Endothelial cell of umbilical vein (primary cell): ENCODE results near the gene MYH11.

ENCODE experiments used
- EZH2 ChIP-seq: IDR thresholded peaks from 2 replicates; pipeline ENCODE4 v1.6.1; 2012; ENCODE audit warnings: borderline replicate concordance, low read depth, mild to moderate bottlenecking, moderate library complexity, low read length, inconsistent platforms; ENCODE audit not compliant: severe bottlenecking
- FOS ChIP-seq: IDR thresholded peaks from 2 replicates; pipeline ENCODE4 v1.6.1; 2011; ENCODE audit warnings: mild to moderate bottlenecking, low read length, moderate library complexity, borderline replicate concordance; ENCODE audit not compliant: insufficient read depth
- MYC ChIP-seq: IDR thresholded peaks from one replicate; pipeline ENCODE4 v1.6.1; 2011; ENCODE audit warnings: mild to moderate bottlenecking, low read depth, low read length
- POLR2A ChIP-seq: IDR thresholded peaks from 2 replicates; pipeline ENCODE4 v1.6.1; 2012; ENCODE audit warnings: low read depth, mild to moderate bottlenecking, control low read depth, low read length
- POLR2AphosphoS5 ChIP-seq: IDR thresholded peaks from 2 replicates; pipeline ENCODE4 v1.6.1; 2012; ENCODE audit warnings: low read depth, mild to moderate bottlenecking, control low read depth, low read length, moderate library complexity; ENCODE audit not compliant: insufficient read depth
- TF ChIP-seq, protein P1 (sequence below), 2 donors: IDR thresholded peaks; 1 replicate in 1 of 2; 2 replicates in 1 of 2; pipeline ENCODE4 v1.5.1; 2011; ENCODE audit warnings: low read length in 2 of 2, mild to moderate bottlenecking in 2 of 2, moderate library complexity in 2 of 2, control low read depth in 1 of 2, inconsistent platforms in 1 of 2, low read depth in 1 of 2; ENCODE audit not compliant: insufficient read depth in 1 of 2; ENCODE audit errors: extremely low read depth in 1 of 2

DNA sequence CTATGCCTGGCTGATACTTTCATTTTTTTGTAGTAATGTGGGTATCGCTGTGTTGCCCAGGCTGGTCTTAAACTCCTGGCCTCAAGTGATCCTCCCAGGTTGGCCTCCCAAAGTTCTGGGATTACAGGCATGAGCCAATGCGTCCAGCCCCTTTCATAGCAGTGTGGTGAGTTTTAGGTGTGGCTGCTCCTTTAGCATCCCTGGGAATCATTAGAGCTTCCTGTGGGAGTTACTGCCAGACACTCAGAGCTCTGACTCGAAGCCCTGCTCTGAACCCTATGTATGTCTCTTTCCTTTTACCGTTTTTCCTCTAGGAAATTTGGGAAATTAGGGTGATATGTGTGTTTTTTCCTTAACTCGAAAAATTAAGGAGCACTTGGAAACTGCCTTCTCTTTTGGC is 162.3 kb downstream of the MYH11 start:
- TF ChIP-seq, protein P1, sequence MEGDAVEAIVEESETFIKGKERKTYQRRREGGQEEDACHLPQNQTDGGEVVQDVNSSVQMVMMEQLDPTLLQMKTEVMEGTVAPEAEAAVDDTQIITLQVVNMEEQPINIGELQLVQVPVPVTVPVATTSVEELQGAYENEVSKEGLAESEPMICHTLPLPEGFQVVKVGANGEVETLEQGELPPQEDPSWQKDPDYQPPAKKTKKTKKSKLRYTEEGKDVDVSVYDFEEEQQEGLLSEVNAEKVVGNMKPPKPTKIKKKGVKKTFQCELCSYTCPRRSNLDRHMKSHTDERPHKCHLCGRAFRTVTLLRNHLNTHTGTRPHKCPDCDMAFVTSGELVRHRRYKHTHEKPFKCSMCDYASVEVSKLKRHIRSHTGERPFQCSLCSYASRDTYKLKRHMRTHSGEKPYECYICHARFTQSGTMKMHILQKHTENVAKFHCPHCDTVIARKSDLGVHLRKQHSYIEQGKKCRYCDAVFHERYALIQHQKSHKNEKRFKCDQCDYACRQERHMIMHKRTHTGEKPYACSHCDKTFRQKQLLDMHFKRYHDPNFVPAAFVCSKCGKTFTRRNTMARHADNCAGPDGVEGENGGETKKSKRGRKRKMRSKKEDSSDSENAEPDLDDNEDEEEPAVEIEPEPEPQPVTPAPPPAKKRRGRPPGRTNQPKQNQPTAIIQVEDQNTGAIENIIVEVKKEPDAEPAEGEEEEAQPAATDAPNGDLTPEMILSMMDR (IDR thresholded peaks at IDR 0.05; ENCODE audit: extremely low read depth in 1 of 2, insufficient read depth in 1 of 2, low read depth in 1 of 2, low read length in 2 of 2): no peak
- no peak for TF ChIP-seq POLR2AphosphoS5
- no peak for TF ChIP-seq POLR2A
- no peak for TF ChIP-seq FOS
- no peak for TF ChIP-seq MYC
- no peak for TF ChIP-seq EZH2
